HG03442 (cell line): ENCODE data around the gene CAMTA1.
"Not testable (repeated sequence)": the region's sequence is repeated elsewhere in the genome, so short reads cannot be mapped to it uniquely, and the experiment has no call there.

ENCODE experiments used
- ATAC-seq: cut with Tn5 transposase; IDR thresholded peaks from one replicate; pipeline ENCODE4 v1.9.1; 2021; ENCODE audit warnings: mild to moderate bottlenecking, moderate library complexity; ENCODE audit not compliant: unreplicated experiment

The CAMTA1 gene

DNA sequence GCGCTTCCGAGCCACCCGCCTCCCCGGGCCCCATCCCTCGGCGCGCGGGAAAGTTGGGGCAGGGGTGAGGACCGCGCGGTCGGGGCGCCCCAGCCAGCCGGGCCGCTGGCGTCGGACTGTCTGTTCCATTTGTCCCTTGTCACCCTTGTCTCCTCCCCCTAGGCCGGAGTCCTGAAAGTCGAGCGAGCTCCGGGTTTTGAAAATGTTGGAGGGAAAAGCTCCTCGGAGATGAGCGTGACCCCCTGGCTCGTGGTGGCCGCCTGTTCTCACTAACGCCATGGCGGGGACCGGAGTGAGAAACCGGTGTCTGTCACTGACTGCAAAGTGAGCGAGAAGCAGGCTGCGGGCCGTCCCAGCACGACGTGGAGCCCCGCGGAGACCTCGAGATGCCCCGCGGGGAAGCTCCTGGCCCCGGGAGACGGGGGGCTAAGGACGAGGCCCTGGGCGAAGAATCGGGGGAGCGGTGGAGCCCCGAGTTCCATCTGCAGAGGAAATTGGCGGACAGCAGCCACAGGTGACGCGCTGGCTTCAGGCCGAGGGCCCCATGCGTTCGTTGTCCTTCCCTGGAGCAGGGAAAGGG is 999.3 kb downstream of the CAMTA1 start:
- ATAC-seq: no peak

DNA sequence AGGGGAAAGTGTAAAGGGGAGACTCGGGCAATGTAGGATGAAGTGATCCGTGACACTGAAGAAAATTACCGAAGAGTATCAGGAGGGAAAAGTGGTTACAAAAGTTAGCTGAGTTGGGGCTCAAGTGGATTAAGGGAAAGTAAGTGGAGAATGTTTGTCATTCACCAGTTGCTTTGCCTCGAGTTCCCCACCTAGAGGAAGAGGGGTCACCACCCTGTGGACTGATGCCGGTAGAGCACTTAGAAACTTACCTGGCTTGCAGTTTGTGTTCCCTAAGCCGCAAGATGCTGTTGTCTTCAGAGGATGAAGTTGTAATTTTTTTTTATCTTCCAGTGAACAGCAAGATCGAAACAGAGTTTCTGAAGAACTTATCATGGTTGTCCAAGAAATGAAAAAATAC is 999.9 kb downstream of the CAMTA1 start:
- no peak for ATAC-seq

- ATAC-seq: no peak
Measured at GRCh38 chr1:7786795-7787194, 1001.5 kb downstream of the CAMTA1 start.

- ATAC-seq: no peak
Measured at GRCh38 chr1:7789828-7790227, 1004.6 kb downstream of the CAMTA1 start.

- ATAC-seq: not testable (repeated sequence)
Measured at GRCh38 chr1:7791027-7791426, 1005.8 kb downstream of the CAMTA1 start.

GRCh38 chr1:7795406-7795805 is 1010.2 kb downstream of the CAMTA1 start:
- ATAC-seq: no peak

DNA sequence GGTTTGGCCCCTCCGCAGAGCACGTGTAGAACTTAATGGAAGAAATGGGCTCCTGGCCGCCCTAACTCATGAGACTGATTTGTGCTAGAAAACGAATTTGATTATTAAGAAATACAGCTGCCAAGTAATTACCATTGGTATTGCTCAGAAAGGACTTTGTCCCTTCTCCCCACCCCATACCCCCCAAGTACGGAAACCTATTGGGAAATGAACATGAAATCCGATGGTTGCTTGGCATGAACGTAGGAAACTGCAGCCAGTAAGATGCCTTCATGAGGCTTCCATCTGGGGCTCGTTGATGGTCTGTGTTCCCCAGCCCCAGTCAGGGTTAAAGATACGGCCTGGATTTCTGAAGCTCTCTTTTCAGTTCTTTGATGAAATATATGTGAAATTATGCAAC is 1020.2 kb downstream of the CAMTA1 start:
- ATAC-seq: no peak

- no peak for ATAC-seq
Measured at GRCh38 chr1:7808253-7808844, 1023.1 kb downstream of the CAMTA1 start.

DNA sequence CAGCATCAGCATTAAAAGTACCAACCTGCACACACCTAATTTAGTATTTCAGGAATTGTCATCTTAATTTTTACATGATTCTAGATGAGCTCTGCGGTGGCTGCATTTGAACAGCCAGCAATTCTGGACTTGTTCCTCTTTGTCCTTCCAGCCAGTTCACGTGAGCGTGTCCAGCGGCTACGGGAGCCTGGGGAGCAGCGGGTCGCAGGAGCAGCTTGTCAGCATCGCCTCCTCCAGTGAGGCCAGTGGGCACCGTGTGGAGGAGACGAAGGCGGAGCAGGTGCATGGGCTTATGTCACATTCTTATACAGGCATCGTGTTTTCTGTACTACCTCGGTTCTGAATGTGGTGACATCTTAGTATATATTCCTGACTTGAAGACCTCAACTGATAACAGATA is 1024.5 kb downstream of the CAMTA1 start:
- ATAC-seq: no peak

- no peak for ATAC-seq
Measured at GRCh38 chr1:7810395-7810794, 1025.1 kb downstream of the CAMTA1 start.

DNA sequence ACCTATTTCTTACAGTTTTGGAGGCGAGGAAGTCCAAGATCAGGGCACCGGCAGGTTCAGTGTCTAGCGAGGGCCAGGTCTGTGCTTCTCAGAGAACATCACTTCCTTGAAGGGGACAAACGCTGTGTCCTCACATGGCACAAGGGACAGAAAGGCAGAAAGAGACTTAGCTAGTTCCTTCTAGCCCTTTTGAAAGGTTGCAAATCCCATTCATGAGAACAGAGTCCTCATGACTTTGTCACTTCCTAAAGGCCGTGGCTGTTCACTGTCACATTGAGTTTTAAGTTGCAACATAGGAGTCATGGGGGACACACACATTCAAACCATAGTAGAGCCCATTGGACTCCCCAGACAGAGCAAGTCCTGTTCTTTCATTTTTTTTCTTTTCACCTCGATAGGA is 1026.2 kb downstream of the CAMTA1 start:
- no peak for ATAC-seq

DNA sequence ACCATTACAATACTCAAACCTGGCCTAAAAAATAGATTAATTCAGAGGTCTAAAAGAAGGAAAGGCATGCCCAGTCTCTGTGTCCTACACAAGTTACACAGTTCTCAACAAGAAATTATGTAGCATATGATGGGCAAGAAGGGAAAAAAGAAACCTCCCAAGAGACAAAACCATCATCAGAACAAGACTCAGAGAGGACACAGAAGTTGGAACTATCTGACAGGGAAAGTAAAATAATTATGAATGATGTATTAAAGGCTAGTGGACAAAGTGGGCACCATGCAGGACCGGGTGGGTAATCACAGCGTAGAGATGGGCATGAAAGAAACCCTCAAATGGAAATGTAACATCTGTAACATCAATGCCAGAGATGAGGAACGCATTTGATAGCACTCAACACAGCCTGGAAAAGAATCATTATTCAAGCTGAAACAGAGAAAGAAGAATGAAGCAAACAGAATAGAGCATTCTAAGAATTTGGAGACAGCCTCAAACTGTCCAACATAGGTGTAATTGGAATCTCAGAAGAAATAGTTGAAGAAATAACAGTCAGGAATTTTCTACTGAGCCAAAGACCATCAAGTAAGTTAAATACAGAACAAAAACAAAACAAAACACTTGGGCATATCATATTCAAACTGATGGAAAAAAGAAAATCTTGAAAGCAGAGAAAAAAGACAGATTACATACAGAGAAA is 1028.6 kb downstream of the CAMTA1 start:
- no peak for ATAC-seq
